Activated CD8-positive, alpha-beta memory T cell treated with anti-CD3 and anti-CD28 coated beads, Interleukin-2, amount 50 U/mL, for 4 hours (primary cell): ENCODE data around the gene DPF3.
"Not testable (repeated sequence)": the region's sequence is repeated elsewhere in the genome, so short reads cannot be mapped to it uniquely, and the experiment has no call there.

Source experiments
- DNase-seq: peaks from one replicate; pipeline ENCODE4 v3.0.0-alpha.2; 2020

DPF3 gene

GRCh38 chr14:72878746-72879145, 15.2 kb downstream of the DPF3 start:
- DNase-seq = no peak

- DNase-seq = no peak
Observed at GRCh38 chr14:72876710-72877063, 17.2 kb downstream of the DPF3 start.

- DNase-seq = no peak
Observed at GRCh38 chr14:72876005-72876709, 17.7 kb downstream of the DPF3 start.

GRCh38 chr14:72870878-72871277, 23.0 kb downstream of the DPF3 start:
- not testable (repeated sequence) for DNase-seq

- DNase-seq = no peak
Observed at GRCh38 chr14:72869407-72870329, 24.2 kb downstream of the DPF3 start.

GRCh38 chr14:72868500-72868899, 25.4 kb downstream of the DPF3 start:
- no peak for DNase-seq

- no peak for DNase-seq
Observed at GRCh38 chr14:72864712-72865365, 29.1 kb downstream of the DPF3 start.

- DNase-seq = no peak
Observed at GRCh38 chr14:72863216-72864006, 30.5 kb downstream of the DPF3 start.

GRCh38 chr14:72856530-72857266, 37.2 kb downstream of the DPF3 start:
- DNase-seq = no peak

GRCh38 chr14:72855913-72856312, 38.0 kb downstream of the DPF3 start:
- no peak for DNase-seq

- no peak for DNase-seq
Observed at GRCh38 chr14:72852194-72852593, 41.7 kb downstream of the DPF3 start.

GRCh38 chr14:72851635-72852034, 42.3 kb downstream of the DPF3 start:
- DNase-seq = no peak

- no peak for DNase-seq
Observed at GRCh38 chr14:72850360-72850759, 43.5 kb downstream of the DPF3 start.

GRCh38 chr14:72849222-72849621, 44.7 kb downstream of the DPF3 start:
- DNase-seq = no peak

- DNase-seq = no peak
Observed at GRCh38 chr14:72847721-72848120, 46.2 kb downstream of the DPF3 start.

- DNase-seq = no peak
Observed at GRCh38 chr14:72845683-72846082, 48.2 kb downstream of the DPF3 start.

- DNase-seq = no peak
Observed at GRCh38 chr14:72845196-72845595, 48.7 kb downstream of the DPF3 start.

GRCh38 chr14:72844524-72844923, 49.4 kb downstream of the DPF3 start:
- DNase-seq = no peak

- DNase-seq = no peak
Observed at GRCh38 chr14:72839753-72840607, 53.9 kb downstream of the DPF3 start.

GRCh38 chr14:72839351-72839750, 54.5 kb downstream of the DPF3 start:
- DNase-seq = no peak

- DNase-seq = no peak
Observed at GRCh38 chr14:72836085-72836484, 57.8 kb downstream of the DPF3 start.
